Heart left ventricle (tissue), 16 donors: ENCODE results near the gene HSD11B1. TPM values are rescaled to one million over a fixed set of nuclear protein-coding genes. Genes with fewer than 3 reads are reported as not detected.

ENCODE experiments used
- ATAC-seq, 4 donors: fragments of 200-7000 bp; cut with Tn5 transposase; one replicate each; pipeline ENCODE4 v1.9.1; 2020 to 2022; ENCODE audit warnings: moderate library complexity in 4 of 4, mild to moderate bottlenecking in 3 of 4, moderate number of reproducible peaks in 1 of 4
- DNase-seq, 5 donors: peaks; one replicate each; pipeline ENCODE4 v3.0.0-alpha.2; 2020
- H3K27ac ChIP-seq, 12 donors: fragments of 200-600 bp; sonication (generic) in 4 of 12; one replicate each; pipeline versions ENCODE4 v1.5.0 to v1.8.0; 2016 to 2022; ENCODE audit warnings: mild to moderate bottlenecking in 2 of 12
- H3K27me3 ChIP-seq, 9 donors: fragments of 200-600 bp; sonication (generic) in 2 of 9; one replicate each; pipeline versions ENCODE4 v1.5.1 to v1.8.0; 2016 to 2022; ENCODE audit warnings: mild to moderate bottlenecking in 3 of 9
- H3K36me3 ChIP-seq, 9 donors: fragments of 200-600 bp; sonication (generic) in 2 of 9; one replicate each; pipeline versions ENCODE4 v1.5.0 to v1.8.0; 2018 to 2022; ENCODE audit warnings: mild to moderate bottlenecking in 2 of 9
- H3K4me1 ChIP-seq, 12 donors: fragments of 200-600 bp; sonication (generic) in 4 of 12; one replicate each; pipeline versions ENCODE4 v1.5.0 to v1.8.0; 2016 to 2022; ENCODE audit warnings: mild to moderate bottlenecking in 3 of 12
- H3K4me3 ChIP-seq, 12 donors: fragments of 200-600 bp; sonication (generic) in 4 of 12; one replicate each; pipeline versions ENCODE4 v1.5.0 to v1.8.0; 2017 to 2022; ENCODE audit warnings: mild to moderate bottlenecking in 9 of 12, moderate library complexity in 4 of 12
- H3K9me3 ChIP-seq, 12 donors: fragments of 200-600 bp; sonication (generic) in 4 of 12; one replicate each; pipeline versions ENCODE4 v1.5.0 to v1.8.0; 2016 to 2022; ENCODE audit warnings: mild to moderate bottlenecking in 1 of 12
- CTCF ChIP-seq, 12 donors: fragments of 200-600 bp; sonication (generic) in 4 of 12; IDR thresholded peaks; one replicate each; pipeline versions ENCODE4 v1.5.0 to v1.8.0; 2018 to 2022; ENCODE audit warnings: antibody characterized with exemption in 12 of 12, mild to moderate bottlenecking in 5 of 12
- POLR2A ChIP-seq, 2 donors: fragments of 450-650 bp; IDR thresholded peaks; one replicate each; pipeline ENCODE4 v1.6.1; 2017; ENCODE audit warnings: antibody characterized with exemption in 2 of 2, mild to moderate bottlenecking in 2 of 2, moderate library complexity in 2 of 2
- WGBS, 4 donors: extraction: QIAGEN DNeasy Blood & Tissue Kit in 2 of 4; methylation state at CpG; one replicate each; pipeline versions ENCODE4 v1.1.5 to v1.1.7; 2013 to 2018; 5-methylcytosine and 5-hydroxymethylcytosine counted together
- intact Hi-C, 10 donors: fragments of 100-400 bp; cut with DNase I; formaldehyde crosslinking; loops; one replicate each; pipeline versions ENCODE4 v1.11.1 to v1.14.2; 2022
- polyA plus RNA-seq, 2 donors: library from polyadenylated mRNA; stranded (reverse); fragments of 200-250 nt; gene quantifications; one replicate each; pipeline ENCODE4 v1.2.3, GENCODE V29; 2013
- total RNA-seq, 9 donors: library from RNA; depleted of rRNA in 2 of 9; stranded (reverse); fragments of >200 nt in 2 of 9; fragmentation: NEBNext Ultra II Directional in 3 of 9; extraction: Animal tissue kit (Norgen Biotek cat#: 25700) in 3 of 9; gene quantifications; one replicate each; pipeline versions ENCODE4 v1.1.0 to v1.2.4, GENCODE V29; 2016 to 2023
- donor health status: ischemic (EF 13 %, LVEDD 7.1; RV severe dilation, severe dysfunction).
- donor health status: healthy with polysubstance abuse.
- donor health status: DM: no; HTN: yes; CAD: no.
- donor health status: DM: no; HTN: no; CAD: no.
- donor health status: ischemic (EF 25% LVEDD 6.9; RV normal size, moderate dysfunction).
- donor health status: ischemic (EF 25% LVEDD 5.7; RV mildly dilated, moderate dysfunction).
- donor health status: healthy.
- donor health status: DM: yes; HTN: yes; CAD: no.
- donor health status: ischemic (EF 35%, LVEDD 5.7; RV mildly dilated, moderate dysfunction).
- donor health status: nonischemic (EF 11% LVEDD 7.7; RV severe dilation, severe dysfunction).
- donor health status: DM: yes; HTN: yes; CAD: no.
- donor health status: PGD.
- donor health status: ischemic (EF 29% LVEDD 5.4; RV normal size, mild dysfunction).
- donor health status: nonischemic (EF 23%, LVEDD 6.1; RV moderate dilation, normal function).

Gene HSD11B1
- total and polyA plus RNA-seq, 11 donors = 1.2 to 36.1 (median 3.6) TPM

- intact Hi-C loops = loop anchor here in 1 of 10 donors (5.0 kb wide), 1 partner anchor 60 kb away; the partner anchor contains the start of gene UTP25
- TF ChIP-seq CTCF (IDR thresholded peaks at IDR 0.05) (no peak), POLR2A (IDR thresholded peaks at IDR 0.05) (no peak)
- Histone ChIP-seq H3K4me1 (peaks cover 4 to 47% (median 20%) of the 10 kb centered on the region in 12 donors), H3K27me3 (no peaks in the 10 kb centered on the region), H3K4me3 (peak overlapping the region in 1 of 12 donors; percentile 59), H3K9me3 (no peaks in the 10 kb centered on the region), H3K27ac (peak overlapping the region in 5 of 12 donors; percentile 35 to 89 (median 82)), H3K36me3 (peaks cover 0 to 14% (median 0%) of the 10 kb centered on the region in 9 donors)
- DNase-seq (no peak), ATAC-seq (no peak)
Observed at GRCh38 chr1:209767706-209768105, 63.1 kb downstream of the HSD11B1 start.

- ATAC-seq (peak in 2 of 4 donors; percentile 7 to 8), DNase-seq (no peak)
- Histone ChIP-seq H3K4me3 (peak overlapping the region in 3 of 12 donors; percentile 18 to 59 (median 26)), H3K36me3 (peaks cover 0 to 9% (median 0%) of the 10 kb centered on the region in 9 donors), H3K4me1 (peaks cover 4 to 47% (median 20%) of the 10 kb centered on the region in 12 donors), H3K9me3 (no peaks in the 10 kb centered on the region), H3K27me3 (no peaks in the 10 kb centered on the region), H3K27ac (peak overlapping the region in 10 of 12 donors; percentile 56 to 90 (median 80))
- TF ChIP-seq CTCF (IDR thresholded peaks at IDR 0.05) (no peak), POLR2A (IDR thresholded peaks at IDR 0.05) (no peak)
- intact Hi-C loops = loop anchor here in 1 of 10 donors (5.0 kb wide), 1 partner anchor 59 kb away; the partner anchor contains the start of gene UTP25
- 84 to 97% (median 92%) methylated on average over 7 to 9 of the region's 9 CpGs for WGBS, 4 donors
Observed at GRCh38 chr1:209768354-209768774, 63.7 kb downstream of the HSD11B1 start.

GRCh38 chr1:209769171-209769904, 64.7 kb downstream of the HSD11B1 start:
- 8 to 12% (median 9%) methylated on average over 13 of the region's 13 CpGs for WGBS, 4 donors
- DNase-seq (peak; percentile 77 to 84 (median 84)), ATAC-seq (peak; percentile 72 to 91 (median 90))
- H3K9me3 ChIP-seq = no peaks in the 10 kb centered on the region
- peak overlapping the region in 5 of 12 donors; percentile 16 to 59 (median 26) for H3K4me3 ChIP-seq
- peak overlapping the region; percentile 56 to 90 (median 77) for H3K27ac ChIP-seq
- intact Hi-C loops = loop anchor here in 1 of 10 donors (1.0 to 5.0 kb wide), 2 partner anchors 15 to 58 kb away; partner anchors contain the start of genes C1orf74 and UTP25
- no peaks in the 10 kb centered on the region for H3K36me3 ChIP-seq
- TF ChIP-seq POLR2A (IDR thresholded peaks at IDR 0.05) (no peak), CTCF (IDR thresholded peaks at IDR 0.05) (peak in 1 of 12 donors; percentile 15)
- H3K4me1 ChIP-seq = peaks cover 4 to 48% (median 20%) of the 10 kb centered on the region in 12 donors
- H3K27me3 ChIP-seq = no peaks in the 10 kb centered on the region

GRCh38 chr1:209769971-209770370, 65.3 kb downstream of the HSD11B1 start:
- Histone ChIP-seq H3K4me3 (peak overlapping the region in 5 of 12 donors; percentile 16 to 59 (median 26)), H3K4me1 (peaks cover 4 to 54% (median 20%) of the 10 kb centered on the region in 12 donors), H3K36me3 (peaks cover 0 to 5% (median 0%) of the 10 kb centered on the region in 9 donors), H3K27me3 (no peaks in the 10 kb centered on the region), H3K9me3 (no peaks in the 10 kb centered on the region), H3K27ac (peak overlapping the region; percentile 56 to 90 (median 77))
- 54 to 75% (median 61%) methylated on average over 7 of the region's 7 CpGs for WGBS, 4 donors
- no peak for DNase-seq
- intact Hi-C loops = loop anchor here in 1 of 10 donors (1.0 to 5.0 kb wide), 2 partner anchors 14 to 57 kb away; partner anchors contain the start of genes C1orf74 and UTP25
- no peak for TF ChIP-seq CTCF (IDR thresholded peaks at IDR 0.05)
- no peak for TF ChIP-seq POLR2A (IDR thresholded peaks at IDR 0.05)
- ATAC-seq = no peak
